ENCODE results near the gene DENND1A.

DENND1A gene

DNA sequence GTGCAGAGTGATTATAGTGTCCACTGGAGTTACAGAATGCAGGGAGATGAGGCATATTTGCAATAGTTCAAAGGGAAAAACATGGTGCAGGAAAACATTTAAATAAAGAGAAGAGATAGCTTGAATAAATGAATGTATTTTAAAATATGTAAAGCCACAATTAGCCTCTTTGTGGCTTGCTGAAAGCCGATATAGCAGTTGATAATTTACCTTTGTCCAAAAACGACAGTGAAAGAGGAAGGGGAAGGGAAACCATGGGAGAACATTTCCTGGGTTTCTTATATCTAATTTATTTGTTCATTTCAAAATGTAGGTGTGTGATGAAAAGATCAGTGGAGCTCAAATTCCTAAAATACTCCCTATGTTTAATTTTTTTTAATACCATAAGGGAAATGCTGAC is 156.1 kb downstream of the DENND1A start:
- no peak overlapping the region for H3K4me3 ChIP-seq (ENCODE audit: low read depth, low read length)
- H3K27ac ChIP-seq, result no peak overlapping the region
- H3K36me3 ChIP-seq (ENCODE audit: control insufficient read depth, insufficient read depth, low read length), result no peaks in the 10 kb centered on the region
- no peaks in the 10 kb centered on the region for H3K79me2 ChIP-seq
- H2AFZ ChIP-seq, result no peak overlapping the region
- H3K4me1 ChIP-seq, result no peaks in the 10 kb centered on the region
- no peak for TF ChIP-seq CTCF (IDR thresholded peaks at IDR 0.05)
- H3K4me2 ChIP-seq (ENCODE audit: low read length), result no peak overlapping the region
- H3K9me3 ChIP-seq (ENCODE audit: control insufficient read depth, low read length), result no peaks in the 10 kb centered on the region
- H3K27me3 ChIP-seq (ENCODE audit: control insufficient read depth, insufficient read depth, low read length), result no peaks in the 10 kb centered on the region
- H3K9ac ChIP-seq, result no peak overlapping the region

GRCh38 chr9:123772967-123773366 is 157.0 kb downstream of the DENND1A start:
- H3K4me2 ChIP-seq (ENCODE audit: low read length), result no peak overlapping the region
- no peak for TF ChIP-seq CTCF (IDR thresholded peaks at IDR 0.05)
- no peaks in the 10 kb centered on the region for H3K4me1 ChIP-seq
- no peak overlapping the region for H2AFZ ChIP-seq
- H3K27me3 ChIP-seq (ENCODE audit: control insufficient read depth, insufficient read depth, low read length), result no peaks in the 10 kb centered on the region
- H3K9me3 ChIP-seq (ENCODE audit: control insufficient read depth, low read length), result no peaks in the 10 kb centered on the region
- no peak overlapping the region for H3K27ac ChIP-seq
- no peaks in the 10 kb centered on the region for H3K79me2 ChIP-seq
- no peak overlapping the region for H3K9ac ChIP-seq
- no peaks in the 10 kb centered on the region for H3K36me3 ChIP-seq (ENCODE audit: control insufficient read depth, insufficient read depth, low read length)
- no peak overlapping the region for H3K4me3 ChIP-seq (ENCODE audit: low read depth, low read length)

- H3K27me3 ChIP-seq (ENCODE audit: control insufficient read depth, insufficient read depth, low read length), result no peaks in the 10 kb centered on the region
- no peak overlapping the region for H3K27ac ChIP-seq
- H3K4me3 ChIP-seq (ENCODE audit: low read depth, low read length), result no peak overlapping the region
- no peaks in the 10 kb centered on the region for H3K79me2 ChIP-seq
- H3K9me3 ChIP-seq (ENCODE audit: control insufficient read depth, low read length), result no peaks in the 10 kb centered on the region
- no peak overlapping the region for H3K9ac ChIP-seq
- no peaks in the 10 kb centered on the region for H3K36me3 ChIP-seq (ENCODE audit: control insufficient read depth, insufficient read depth, low read length)
- TF ChIP-seq CTCF (IDR thresholded peaks at IDR 0.05), result no peak
- no peaks in the 10 kb centered on the region for H3K4me1 ChIP-seq
- H2AFZ ChIP-seq, result no peak overlapping the region
- no peak overlapping the region for H3K4me2 ChIP-seq (ENCODE audit: low read length)
Observed at GRCh38 chr9:123772374-123772773, 157.6 kb downstream of the DENND1A start.

DNA sequence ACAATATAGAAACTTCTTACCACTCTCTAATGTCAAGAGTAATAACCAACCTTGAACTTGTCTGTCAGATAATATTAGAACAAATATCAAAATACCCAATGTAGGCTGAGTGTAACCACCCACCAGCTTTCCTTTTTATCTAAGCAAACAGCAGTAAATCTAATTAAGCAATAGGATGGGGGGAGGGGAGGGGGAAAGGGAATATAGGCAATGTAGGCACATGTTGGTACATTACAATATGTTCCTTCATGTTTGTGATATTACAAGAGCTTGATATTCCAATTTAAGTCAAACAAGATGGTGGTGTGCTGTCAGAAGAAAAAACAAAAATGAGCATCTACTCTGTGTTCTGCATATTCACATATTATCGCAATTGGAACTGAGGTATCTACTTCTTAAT is 158.2 kb downstream of the DENND1A start:
- Histone ChIP-seq H3K27me3 (ENCODE audit: control insufficient read depth, insufficient read depth, low read length) (no peaks in the 10 kb centered on the region), H3K4me2 (ENCODE audit: low read length) (no peak overlapping the region), H3K4me3 (ENCODE audit: low read depth, low read length) (no peak overlapping the region), H3K4me1 (no peaks in the 10 kb centered on the region), H3K9ac (no peak overlapping the region), H2AFZ (no peak overlapping the region), H3K9me3 (ENCODE audit: control insufficient read depth, low read length) (no peaks in the 10 kb centered on the region), H3K79me2 (no peaks in the 10 kb centered on the region), H3K27ac (no peak overlapping the region), H3K36me3 (ENCODE audit: control insufficient read depth, insufficient read depth, low read length) (no peaks in the 10 kb centered on the region)
- no peak for TF ChIP-seq CTCF (IDR thresholded peaks at IDR 0.05)

- H3K9ac ChIP-seq, result no peak overlapping the region
- no peak overlapping the region for H2AFZ ChIP-seq
- no peaks in the 10 kb centered on the region for H3K9me3 ChIP-seq (ENCODE audit: control insufficient read depth, low read length)
- H3K4me2 ChIP-seq (ENCODE audit: low read length), result no peak overlapping the region
- no peak overlapping the region for H3K27ac ChIP-seq
- no peaks in the 10 kb centered on the region for H3K4me1 ChIP-seq
- TF ChIP-seq CTCF (IDR thresholded peaks at IDR 0.05), result no peak
- no peaks in the 10 kb centered on the region for H3K36me3 ChIP-seq (ENCODE audit: control insufficient read depth, insufficient read depth, low read length)
- H3K4me3 ChIP-seq (ENCODE audit: low read depth, low read length), result no peak overlapping the region
- no peaks in the 10 kb centered on the region for H3K79me2 ChIP-seq
- no peaks in the 10 kb centered on the region for H3K27me3 ChIP-seq (ENCODE audit: control insufficient read depth, insufficient read depth, low read length)
Observed at GRCh38 chr9:123769719-123770118, 160.2 kb downstream of the DENND1A start.
